GM19463 (cell line): ENCODE measurements around the gene IREB2.

Experiments used
- ATAC-seq: cut with Tn5 transposase; IDR thresholded peaks from one replicate; pipeline ENCODE4 v1.9.1; 2021; ENCODE audit warnings: mild to moderate bottlenecking, moderate library complexity; ENCODE audit not compliant: unreplicated experiment

Gene IREB2

GRCh38 chr15:78540141-78540870 lies 102.3 kb downstream of the IREB2 start, which contains the start of gene PSMA4:
PSMA4 (plus strand) TSS chr15:78540444; CDS start chr15:78541928, 1,484 bp downstream.
- ATAC-seq, result peak; percentile 82

GRCh38 chr15:78540871-78541743 lies 103.1 kb downstream of the IREB2 start:
- no peak for ATAC-seq

GRCh38 chr15:78541744-78542034 lies 103.7 kb downstream of the IREB2 start:
- ATAC-seq, result no peak

- ATAC-seq, result no peak
Measured at GRCh38 chr15:78542647-78543046, 104.6 kb downstream of the IREB2 start.

GRCh38 chr15:78550194-78550593 lies 112.2 kb downstream of the IREB2 start:
- ATAC-seq, result no peak

GRCh38 chr15:78550815-78551214 lies 112.8 kb downstream of the IREB2 start:
- ATAC-seq, result no peak
